Stomach smooth muscle (tissue), 2 donors: ENCODE data around the gene EIF4E2.

Source experiments
- H3K27ac ChIP-seq: one replicate; pipeline ENCODE4 v1.7.0; 2013; ENCODE audit warnings: mild to moderate bottlenecking, low read length, inconsistent platforms
- H3K27me3 ChIP-seq, 2 donors: one replicate each; pipeline ENCODE4 v1.7.0; 2013; ENCODE audit warnings: low read length in 2 of 2; ENCODE audit not compliant: insufficient read depth in 2 of 2, control insufficient read depth in 1 of 2
- H3K36me3 ChIP-seq, 2 donors: one replicate each; pipeline ENCODE4 v1.7.0; 2013; ENCODE audit warnings: low read length in 2 of 2; ENCODE audit not compliant: control insufficient read depth in 2 of 2, insufficient read depth in 2 of 2
- H3K4me1 ChIP-seq: one replicate; pipeline ENCODE4 v1.7.0; 2013; ENCODE audit warnings: low read length; ENCODE audit not compliant: control insufficient read depth, insufficient read depth
- H3K4me3 ChIP-seq, 2 donors: one replicate each; pipeline ENCODE4 v1.7.0; 2013; ENCODE audit warnings: low read length in 2 of 2
- H3K9ac ChIP-seq, 2 donors: one replicate each; pipeline ENCODE4 v1.7.0; 2013; ENCODE audit warnings: low read length in 2 of 2, mild to moderate bottlenecking in 1 of 2
- H3K9me3 ChIP-seq, 2 donors: one replicate each; pipeline ENCODE4 v1.7.0; 2013; ENCODE audit warnings: low read length in 2 of 2; ENCODE audit not compliant: control insufficient read depth in 2 of 2
- donor health status: healthy.
- donor health status: Pancreatic carcinoma.

EIF4E2 gene

DNA sequence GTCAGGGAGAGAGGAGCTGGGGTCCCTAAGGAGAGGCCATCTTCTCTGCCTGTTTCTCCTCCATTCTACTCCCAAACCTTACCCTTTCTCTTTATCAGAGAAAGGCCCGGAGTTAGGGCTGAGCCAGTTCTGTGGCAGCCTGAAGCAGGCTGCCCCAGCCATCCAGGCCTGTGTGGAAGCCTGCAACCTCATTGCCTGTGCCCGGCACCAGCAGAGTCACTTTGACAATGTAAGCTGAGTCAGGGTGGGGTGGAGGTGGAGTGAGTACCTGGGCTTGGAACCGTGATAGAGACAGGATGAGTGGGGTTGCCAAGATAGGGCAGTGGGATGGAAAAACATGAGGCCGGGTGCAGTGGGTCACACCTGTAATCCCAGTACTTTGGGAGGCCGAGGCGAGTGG lies 5.8 kb upstream of the EIF4E2 start:
- no peak overlapping the region for H3K9ac ChIP-seq
- H3K36me3 ChIP-seq, result peaks cover 0 to 3% of the 10 kb centered on the region in 2 donors
- H3K4me3 ChIP-seq, result no peak overlapping the region

DNA sequence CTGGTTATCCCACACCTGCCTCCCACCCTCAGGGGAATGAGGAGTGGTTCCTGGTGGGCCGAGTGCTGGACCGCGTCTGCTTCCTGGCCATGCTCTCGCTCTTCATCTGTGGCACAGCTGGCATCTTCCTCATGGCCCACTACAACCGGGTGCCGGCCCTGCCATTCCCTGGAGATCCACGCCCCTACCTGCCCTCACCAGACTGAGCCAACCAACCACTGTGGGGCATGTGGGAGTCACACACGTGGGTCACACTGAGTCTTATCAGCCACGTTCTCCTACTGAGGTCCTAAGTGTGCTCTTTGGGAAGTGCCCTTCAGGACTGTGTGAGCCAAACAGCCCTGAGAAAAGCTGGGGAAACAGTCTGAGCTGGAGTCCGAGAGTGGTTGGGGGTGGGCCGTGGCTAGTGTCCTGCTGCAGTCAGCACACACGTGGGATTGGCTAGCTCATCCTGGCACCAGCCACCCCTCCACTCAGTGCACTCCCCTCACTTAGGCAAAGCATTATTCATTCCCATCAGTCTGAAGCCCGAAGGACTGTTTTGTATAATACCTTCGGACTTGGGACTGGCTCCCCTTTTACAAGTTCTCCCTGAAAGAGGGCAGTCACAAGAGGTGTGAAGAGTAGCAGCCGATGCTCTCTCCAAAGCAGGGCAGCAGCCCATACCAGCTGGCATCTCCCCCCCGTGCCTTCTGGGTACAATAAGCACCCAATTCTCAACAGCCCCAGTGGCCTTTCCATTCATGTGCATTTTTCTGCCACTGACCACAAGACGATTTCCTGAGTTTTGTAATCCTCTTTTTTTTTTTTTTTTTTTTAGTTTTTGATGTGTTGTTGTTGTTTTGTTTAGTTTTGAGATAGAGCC lies 4.7 kb upstream of the EIF4E2 start:
- Histone ChIP-seq H3K9me3 (no peaks in the 10 kb centered on the region), H3K27me3 (peaks cover 0 to under 1% of the 10 kb centered on the region in 2 donors), H3K9ac (no peak overlapping the region), H3K4me1 (peaks cover 2% of the 10 kb centered on the region), H3K4me3 (no peak overlapping the region), H3K27ac (no peak overlapping the region), H3K36me3 (peaks cover 0 to 3% of the 10 kb centered on the region in 2 donors)

More for the DNA sequence above, 5.8 kb upstream of the EIF4E2 start:
- Histone ChIP-seq H3K27ac (no peak overlapping the region), H3K27me3 (peaks cover 0 to 8% of the 10 kb centered on the region in 2 donors), H3K4me1 (no peaks in the 10 kb centered on the region), H3K9me3 (no peaks in the 10 kb centered on the region)

DNA sequence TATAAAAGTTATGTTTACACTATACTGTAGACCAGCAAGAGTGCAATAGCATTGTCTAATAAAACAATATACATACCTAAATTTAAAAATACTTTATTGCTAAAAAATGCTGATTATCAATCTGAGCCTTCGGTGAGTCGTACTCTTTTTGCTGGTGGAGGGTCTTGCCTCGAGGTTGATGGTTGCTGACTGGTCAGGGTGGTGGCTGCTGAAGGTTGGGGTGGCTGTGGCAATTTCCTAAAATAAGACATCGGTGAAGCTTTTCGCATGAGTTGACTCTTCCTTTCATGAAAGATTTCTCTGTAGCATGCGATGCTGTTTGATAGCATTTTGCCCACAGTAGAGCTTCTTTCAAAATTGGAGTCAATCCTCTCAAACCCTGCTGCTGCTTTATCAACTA lies 2.5 kb upstream of the EIF4E2 start:
- Histone ChIP-seq H3K4me1 (peaks cover 8% of the 10 kb centered on the region), H3K36me3 (peaks cover 3% of the 10 kb centered on the region in 2 donors), H3K27me3 (no peaks in the 10 kb centered on the region), H3K4me3 (no peak overlapping the region), H3K27ac (no peak overlapping the region), H3K9me3 (no peaks in the 10 kb centered on the region), H3K9ac (no peak overlapping the region)

DNA sequence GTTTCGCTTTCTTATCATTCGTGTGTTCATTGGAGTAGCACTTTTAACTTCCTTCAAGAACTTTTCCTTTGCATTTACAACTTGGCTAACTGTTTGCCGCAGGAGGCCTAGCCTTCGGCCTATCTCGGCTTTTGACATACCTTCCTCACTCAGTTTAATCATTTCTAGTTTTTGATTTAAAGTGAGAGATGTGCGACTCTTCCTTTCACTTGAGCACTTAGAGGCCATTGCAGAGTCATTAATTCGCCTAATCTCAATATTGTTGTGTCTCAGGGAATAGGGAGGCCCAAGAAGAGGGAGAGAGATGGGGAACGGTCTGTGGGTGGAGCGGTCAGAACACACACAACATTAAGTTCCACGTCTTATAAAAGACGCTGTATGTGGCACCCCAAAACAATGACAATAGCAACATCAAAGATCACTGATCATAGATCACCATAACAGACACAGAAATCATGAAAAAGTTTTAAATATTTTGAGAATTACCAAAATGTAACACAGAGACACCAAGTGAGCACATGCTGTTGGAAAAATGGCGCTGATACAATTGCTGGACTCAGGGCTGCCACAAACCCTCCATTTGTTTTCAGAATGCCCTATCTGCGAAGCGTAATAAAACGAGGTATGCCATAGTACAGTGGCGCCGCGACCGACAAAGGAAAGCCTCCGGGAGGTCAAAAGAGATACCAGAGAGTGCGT lies 685 bp upstream of the EIF4E2 start:
- Histone ChIP-seq H3K4me3 (peak overlapping the region; percentile 81 to 95), H3K9ac (peak overlapping the region; percentile 83 to 92), H3K27me3 (no peaks in the 10 kb centered on the region), H3K27ac (peak overlapping the region; percentile 93), H3K4me1 (peaks cover 8% of the 10 kb centered on the region), H3K36me3 (peaks cover 3% of the 10 kb centered on the region in 2 donors), H3K9me3 (no peaks in the 10 kb centered on the region)

DNA sequence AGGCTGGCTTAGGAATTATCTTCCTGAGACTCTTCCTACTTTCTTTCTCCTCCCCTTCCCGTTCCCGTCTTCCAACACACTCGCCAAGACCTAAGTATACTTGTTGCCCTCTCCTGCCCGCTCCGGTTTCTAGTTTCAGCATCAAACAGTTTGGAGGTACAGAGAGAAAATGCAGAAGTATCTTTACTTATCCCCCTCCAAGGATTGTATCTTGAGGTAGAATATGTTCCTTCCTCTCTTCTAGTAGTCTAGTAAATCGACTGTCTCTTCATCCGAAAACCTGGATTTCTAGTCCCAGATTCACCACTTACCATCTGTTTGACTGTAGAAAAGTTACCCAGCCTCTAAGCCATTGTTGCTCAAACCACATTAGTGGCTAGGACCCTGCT lies 755 bp downstream of the EIF4E2 start:
- Histone ChIP-seq H3K4me1 (peaks cover 8% of the 10 kb centered on the region), H3K9ac (peak overlapping the region; percentile 83 to 92)

DNA sequence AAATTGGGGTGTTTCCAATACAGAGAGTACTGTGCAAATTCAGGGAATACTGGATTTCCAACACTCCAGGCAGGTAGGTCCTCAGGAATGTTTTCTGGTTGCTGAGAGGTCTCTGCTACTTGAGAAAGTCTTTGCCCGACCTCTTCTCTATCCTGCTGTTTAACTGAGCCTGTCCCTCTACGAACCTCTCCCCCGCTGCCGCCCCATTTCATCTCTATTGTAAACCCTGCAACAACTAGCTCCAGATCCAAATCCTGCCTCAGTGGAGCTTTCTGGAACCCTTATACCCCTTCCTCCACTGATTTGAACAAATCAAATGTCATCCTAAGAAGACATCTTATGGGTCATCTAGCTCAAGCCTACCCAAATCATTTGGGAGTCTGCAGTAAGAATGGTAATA lies 1.3 kb downstream of the EIF4E2 start:
- Histone ChIP-seq H3K27ac (no peak overlapping the region), H3K27me3 (no peaks in the 10 kb centered on the region), H3K36me3 (peaks cover 2 to 5% of the 10 kb centered on the region in 2 donors), H3K9ac (peak overlapping the region; percentile 83 to 92), H3K4me1 (peaks cover 8% of the 10 kb centered on the region), H3K4me3 (peak overlapping the region; percentile 81 to 95), H3K9me3 (no peaks in the 10 kb centered on the region)

More for the DNA sequence above, 755 bp downstream of the EIF4E2 start:
- H3K4me3 ChIP-seq, result peak overlapping the region; percentile 81 to 95
- peaks cover 3 to 5% of the 10 kb centered on the region in 2 donors for H3K36me3 ChIP-seq
- H3K27ac ChIP-seq, result peak overlapping the region; percentile 93
- H3K9me3 ChIP-seq, result no peaks in the 10 kb centered on the region
- no peaks in the 10 kb centered on the region for H3K27me3 ChIP-seq

DNA sequence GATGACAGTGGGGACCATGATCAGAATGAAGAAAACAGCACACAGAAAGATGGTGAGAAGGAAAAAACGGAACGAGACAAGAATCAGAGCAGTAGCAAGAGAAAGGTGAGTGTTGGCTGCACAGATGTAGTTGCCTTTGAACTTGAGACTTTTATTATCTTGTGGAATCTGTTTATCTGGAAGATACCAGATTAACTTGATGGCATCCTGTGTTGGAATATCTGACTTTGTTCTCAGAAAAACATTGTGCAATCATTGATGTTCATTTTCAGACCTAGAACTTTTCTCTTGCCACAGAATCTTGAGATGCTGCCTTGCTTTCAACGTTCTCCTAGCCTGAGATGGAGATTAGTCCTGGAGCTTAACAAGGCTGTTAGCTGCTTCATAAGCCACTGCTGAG lies 5.9 kb downstream of the EIF4E2 start:
- H3K4me1 ChIP-seq, result peaks cover 5% of the 10 kb centered on the region
- H3K27ac ChIP-seq, result no peak overlapping the region
- peaks cover 15 to 26% of the 10 kb centered on the region in 2 donors for H3K36me3 ChIP-seq
- no peaks in the 10 kb centered on the region for H3K27me3 ChIP-seq
- H3K4me3 ChIP-seq, result no peak overlapping the region
- no peaks in the 10 kb centered on the region for H3K9me3 ChIP-seq
- no peak overlapping the region for H3K9ac ChIP-seq

DNA sequence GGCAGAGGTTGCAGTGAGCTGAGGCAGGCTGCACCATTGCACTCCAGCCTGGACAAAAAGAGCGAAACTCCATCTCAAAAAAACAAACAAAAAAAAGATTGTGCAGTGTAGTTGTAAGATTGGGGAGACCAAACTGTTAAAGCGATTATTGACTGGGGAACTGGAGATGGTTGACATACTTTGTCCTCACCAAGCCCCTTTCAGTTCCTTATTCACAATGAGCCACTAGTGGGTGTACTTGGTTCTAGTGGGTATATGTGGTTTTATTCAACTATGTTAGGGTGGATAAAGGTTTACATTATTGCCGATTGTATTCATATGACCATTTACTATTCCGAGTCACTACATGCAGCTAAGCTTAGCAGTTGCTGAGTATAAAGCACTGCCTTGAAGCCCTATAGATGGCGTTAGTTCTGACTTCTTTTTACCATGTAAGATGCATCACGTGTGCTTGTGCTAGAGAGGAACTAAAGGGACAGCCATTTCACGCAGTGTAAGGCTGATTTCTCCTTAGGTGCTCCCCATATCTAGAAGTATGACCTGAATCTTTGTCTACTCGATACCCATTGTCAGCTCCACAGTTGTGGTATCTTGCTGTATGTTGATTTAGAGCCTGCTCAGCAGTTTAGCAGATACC lies 12.1 kb downstream of the EIF4E2 start:
- no peaks in the 10 kb centered on the region for H3K27me3 ChIP-seq
- no peak overlapping the region for H3K4me3 ChIP-seq
- no peak overlapping the region for H3K9ac ChIP-seq
- no peaks in the 10 kb centered on the region for H3K4me1 ChIP-seq
- no peak overlapping the region for H3K27ac ChIP-seq
- H3K9me3 ChIP-seq, result no peaks in the 10 kb centered on the region
- peaks cover 40 to 47% of the 10 kb centered on the region in 2 donors for H3K36me3 ChIP-seq

DNA sequence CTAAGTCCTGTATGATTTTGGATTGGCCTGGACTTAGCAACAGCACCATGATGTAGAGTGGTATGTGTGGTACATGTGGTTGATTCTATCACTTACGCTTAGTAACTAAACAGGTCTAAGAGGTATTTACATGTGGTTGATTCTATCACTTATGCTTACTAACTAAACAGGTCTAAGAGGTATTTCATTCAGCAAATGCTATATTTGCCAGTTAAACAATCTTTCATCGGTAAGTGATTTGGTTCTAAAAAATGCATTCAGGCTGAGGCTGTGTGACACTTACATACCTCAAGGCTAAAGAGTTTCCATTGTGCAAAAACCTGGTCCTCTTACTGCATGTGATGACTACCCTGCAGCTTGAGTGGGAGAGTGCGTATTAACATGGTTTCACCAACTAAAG lies 13.1 kb downstream of the EIF4E2 start:
- Histone ChIP-seq H3K4me1 (no peaks in the 10 kb centered on the region), H3K36me3 (peaks cover 44 to 52% of the 10 kb centered on the region in 2 donors), H3K27me3 (no peaks in the 10 kb centered on the region), H3K9ac (no peak overlapping the region), H3K4me3 (no peak overlapping the region), H3K9me3 (no peaks in the 10 kb centered on the region), H3K27ac (no peak overlapping the region)

DNA sequence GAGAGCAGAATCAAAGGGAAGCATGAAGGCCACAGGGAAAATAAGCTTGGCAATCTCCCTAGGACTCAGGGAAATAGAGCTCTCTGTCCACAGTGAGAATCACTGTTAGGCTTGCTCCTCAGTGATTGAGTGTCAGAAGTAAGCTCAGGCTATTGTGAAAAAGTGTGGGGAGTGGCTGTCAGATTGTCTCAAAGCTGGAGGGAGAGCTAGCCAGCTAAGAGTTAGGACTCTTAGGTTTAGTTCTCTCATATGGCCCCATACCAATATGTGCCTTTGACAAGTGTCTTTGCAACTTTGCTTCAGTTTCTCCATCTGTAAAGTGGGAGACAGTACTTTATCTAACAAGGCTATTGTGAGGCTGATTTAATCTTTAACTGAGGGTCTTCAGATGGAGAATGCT lies 17.2 kb downstream of the EIF4E2 start:
- H3K9ac ChIP-seq, result no peak overlapping the region

More for the DNA sequence above, 17.2 kb downstream of the EIF4E2 start:
- Histone ChIP-seq H3K27me3 (no peaks in the 10 kb centered on the region), H3K27ac (no peak overlapping the region), H3K36me3 (peaks cover 52 to 61% of the 10 kb centered on the region in 2 donors), H3K4me3 (no peak overlapping the region), H3K4me1 (no peaks in the 10 kb centered on the region), H3K9me3 (no peaks in the 10 kb centered on the region)
